Activated T-cell treated with anti-CD3 and anti-CD28 coated beads for 1 hour (primary cell): ENCODE data around the gene AHCYL2.
"Not testable (repeated sequence)": the region's sequence is repeated elsewhere in the genome, so short reads cannot be mapped to it uniquely, and the experiment has no call there.

Experiments
- DNase-seq: peaks from one replicate; pipeline ENCODE4 v3.0.0-alpha.2; 2020; ENCODE audit warnings: low read depth

The AHCYL2 gene

DNA sequence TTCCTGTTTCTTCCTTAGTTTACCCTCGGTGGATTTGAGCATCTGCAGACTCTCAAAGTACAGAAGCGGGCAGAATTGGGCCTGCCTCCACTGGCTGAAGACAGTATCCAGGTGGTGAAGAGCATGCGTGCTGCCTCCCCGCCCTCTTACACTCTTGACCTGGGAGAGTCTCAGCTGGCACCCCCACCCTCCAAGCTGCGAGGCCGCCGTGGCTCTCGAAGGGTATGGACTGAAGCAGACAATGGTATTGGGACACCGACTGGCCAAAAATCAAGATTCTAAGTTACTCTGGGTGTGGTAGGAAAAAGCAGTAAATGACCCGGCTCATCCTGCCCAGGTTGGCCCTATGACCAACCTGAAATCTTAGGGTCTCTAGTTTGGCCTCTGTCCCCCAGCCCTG, 231.6 kb downstream of the AHCYL2 start:
- no peak for DNase-seq

DNA sequence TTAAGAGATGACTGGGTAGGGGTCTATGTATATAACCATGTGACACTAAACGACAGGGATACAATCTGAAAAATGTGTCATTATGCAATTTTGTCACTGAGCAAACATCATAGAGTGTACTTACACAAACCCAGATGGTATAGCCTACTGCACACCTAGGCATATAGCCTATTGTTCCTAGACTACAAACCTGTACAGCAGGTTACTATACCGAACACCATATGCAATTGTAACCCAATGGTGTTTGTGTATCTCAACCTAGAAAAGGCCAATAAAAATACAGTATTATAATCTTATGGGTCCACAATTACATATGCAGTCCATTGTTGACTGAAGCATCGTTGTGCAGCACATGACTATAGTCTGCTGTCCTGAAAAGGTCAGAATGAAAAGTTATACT, 232.3 kb downstream of the AHCYL2 start:
- DNase-seq = no peak

DNA sequence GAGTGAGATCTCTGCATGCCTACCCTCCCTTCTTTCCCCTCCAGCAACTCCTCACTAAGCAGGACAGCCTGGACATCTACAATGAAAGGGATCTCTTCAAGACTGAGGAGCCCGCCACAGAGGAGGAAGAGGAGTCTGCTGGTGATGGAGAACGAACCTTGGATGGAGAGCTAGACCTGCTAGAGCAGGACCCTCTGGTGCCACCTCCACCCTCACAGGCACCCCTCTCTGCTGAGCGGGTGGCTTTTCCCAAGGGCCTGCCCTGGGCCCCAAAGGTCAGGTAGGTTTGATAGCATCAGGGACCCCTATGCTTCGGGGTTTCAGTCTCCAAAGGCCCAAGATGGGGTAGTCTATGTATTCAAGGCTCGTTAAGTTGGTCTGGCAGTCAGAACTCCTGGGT, 233.3 kb downstream of the AHCYL2 start:
- DNase-seq = no peak

DNA sequence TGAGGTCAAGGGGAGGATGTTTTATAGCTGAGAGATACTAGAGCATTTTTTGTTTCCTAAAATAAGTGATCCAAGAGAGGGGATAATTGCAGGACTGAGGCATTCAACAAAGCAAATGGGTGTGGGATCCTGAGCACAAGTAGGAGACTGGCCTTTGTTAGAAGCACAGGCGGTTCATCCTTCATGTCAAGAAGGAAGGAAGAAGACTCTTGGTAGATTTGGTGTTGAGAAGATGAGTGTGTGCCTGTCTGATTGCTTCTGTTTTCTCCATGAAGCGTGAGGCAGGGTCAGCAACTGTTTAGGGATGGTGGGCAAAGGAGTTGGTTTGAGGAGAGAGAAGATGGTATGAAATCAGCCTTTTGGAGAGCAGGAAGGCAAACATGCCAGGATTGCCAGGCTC, 237.0 kb downstream of the AHCYL2 start:
- no peak for DNase-seq

DNA sequence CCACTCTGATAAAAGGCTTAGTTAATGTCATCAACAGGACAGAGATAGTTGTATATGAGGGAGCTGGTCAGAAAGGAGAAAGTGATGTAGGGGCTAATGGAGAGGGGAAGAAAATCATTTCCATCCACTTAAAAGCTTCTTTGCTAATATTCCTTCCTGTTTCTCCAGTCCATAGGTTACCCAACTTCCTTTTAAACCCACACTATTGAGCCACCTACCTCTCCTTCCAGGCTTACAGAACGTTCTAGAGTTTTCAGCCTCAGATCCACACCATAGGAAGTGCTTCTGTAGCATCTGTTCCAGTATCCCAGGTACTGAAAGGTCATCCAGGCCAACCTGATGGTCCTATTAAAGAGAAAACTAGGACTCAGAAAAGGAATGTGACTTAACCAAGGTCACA, 237.6 kb downstream of the AHCYL2 start:
- DNase-seq = no peak

DNA sequence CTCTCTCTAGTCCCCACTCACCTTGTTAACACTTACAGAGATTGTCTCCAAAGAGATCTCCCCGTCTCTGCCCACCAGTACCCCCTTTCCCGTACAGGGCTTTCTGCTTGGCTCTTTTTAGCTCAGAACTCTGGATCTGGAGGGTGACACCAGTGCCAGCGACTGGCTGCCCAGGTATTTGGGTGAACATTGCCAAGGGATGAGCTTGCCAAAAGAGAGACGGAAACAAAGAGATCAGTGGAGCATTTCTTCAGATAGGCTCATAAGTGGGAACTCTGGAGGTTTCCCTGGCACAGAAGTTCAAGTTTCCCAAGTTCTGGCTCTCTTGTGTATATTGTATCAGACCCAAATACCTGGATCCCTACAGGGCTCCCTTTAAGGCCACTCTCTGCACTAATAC, 239.4 kb downstream of the AHCYL2 start:
- no peak for DNase-seq

DNA sequence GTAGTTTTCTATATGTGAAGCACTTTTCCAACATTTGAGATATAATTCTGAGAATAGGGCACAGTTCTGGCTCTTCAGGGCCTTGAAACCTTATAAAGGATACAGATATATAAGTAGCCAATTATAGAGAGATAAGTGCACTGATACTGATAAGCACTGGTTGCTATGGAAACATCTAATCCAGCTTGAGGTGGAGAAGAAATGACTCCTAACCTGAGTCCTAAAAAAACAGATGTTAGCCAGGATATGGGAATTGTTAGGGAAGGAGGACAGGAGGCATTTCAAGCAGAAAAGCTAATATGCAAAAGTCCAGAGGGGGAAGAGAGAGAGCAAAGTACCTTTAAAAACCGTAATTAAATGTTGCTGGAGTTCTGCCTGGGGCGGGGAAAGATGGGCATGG, 240.2 kb downstream of the AHCYL2 start:
- no peak for DNase-seq

DNA sequence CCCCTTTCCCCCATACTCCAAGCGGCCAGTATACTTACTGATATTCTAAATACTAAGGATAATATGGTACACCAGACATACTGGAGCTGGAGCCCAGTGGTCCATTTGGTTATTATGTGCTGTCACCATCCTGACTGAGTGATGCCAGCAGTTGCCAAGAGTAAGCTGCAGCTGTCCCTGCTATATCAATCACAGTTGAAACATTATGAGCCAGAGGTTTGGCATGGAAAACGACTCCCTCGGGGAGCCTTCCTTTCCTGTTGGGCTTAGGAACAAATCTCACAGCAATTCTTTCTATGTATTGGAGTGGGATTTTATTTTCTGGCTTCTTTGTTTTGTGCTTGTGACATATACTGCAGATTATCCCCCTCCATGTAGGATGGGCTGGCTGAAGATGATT, 242.0 kb downstream of the AHCYL2 start:
- no peak for DNase-seq

DNA sequence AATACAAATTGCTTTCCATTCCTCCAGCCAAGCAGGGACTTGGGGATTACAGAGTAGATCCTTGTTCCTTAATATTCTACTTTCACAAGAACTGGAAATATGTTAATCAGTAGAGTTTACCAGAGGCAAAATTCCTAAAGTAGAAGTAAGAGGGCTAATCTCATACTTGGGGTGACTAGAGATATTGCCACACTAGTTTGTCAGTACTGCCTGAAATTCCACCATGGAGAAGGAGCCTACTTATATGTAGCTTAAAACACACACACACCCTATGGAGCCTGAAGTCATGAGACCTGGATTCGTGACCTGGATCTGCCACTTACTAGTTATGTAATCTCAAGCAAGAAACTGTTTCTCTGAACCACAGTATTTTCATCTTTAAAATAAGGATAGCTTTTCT, 243.3 kb downstream of the AHCYL2 start:
- DNase-seq = no peak

DNA sequence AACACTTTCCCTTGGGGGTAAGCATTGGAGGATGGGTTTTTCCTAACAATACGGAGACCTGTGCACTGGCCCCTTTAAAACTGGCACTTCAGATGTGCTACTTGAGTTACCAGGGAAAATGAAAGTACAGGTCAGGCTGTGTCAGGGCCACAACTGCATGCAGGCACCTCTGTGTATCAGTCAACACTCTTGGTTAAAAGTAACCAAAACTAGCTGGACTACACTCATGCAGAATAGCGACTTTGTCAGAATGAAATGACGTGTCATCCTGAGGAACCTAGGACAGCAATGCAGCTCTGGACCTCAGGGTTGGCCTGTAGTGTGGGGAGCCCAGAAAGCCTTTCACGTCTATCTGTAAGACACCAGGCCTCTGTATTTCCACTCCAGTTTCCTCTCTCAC, 243.7 kb downstream of the AHCYL2 start:
- no peak for DNase-seq

DNA sequence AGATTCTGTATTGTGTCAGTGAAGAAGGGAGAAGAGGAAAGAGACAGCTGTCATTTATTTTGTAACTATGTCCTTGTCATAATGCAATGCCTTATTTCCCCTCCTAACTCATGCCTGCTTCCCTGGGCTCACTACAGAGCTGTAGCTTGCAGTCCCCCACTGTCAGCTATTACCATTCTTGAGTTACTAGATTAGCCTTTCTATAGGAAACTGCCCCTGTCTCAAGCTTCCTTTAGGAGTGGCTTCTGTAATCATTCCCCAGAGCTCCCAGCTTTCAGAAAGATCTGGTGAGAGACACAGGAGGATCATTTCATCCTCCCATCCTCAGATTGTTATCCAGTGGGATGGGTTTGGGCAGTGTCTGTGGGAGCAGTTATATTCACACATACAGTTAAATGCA, 245.1 kb downstream of the AHCYL2 start:
- no peak for DNase-seq

DNA sequence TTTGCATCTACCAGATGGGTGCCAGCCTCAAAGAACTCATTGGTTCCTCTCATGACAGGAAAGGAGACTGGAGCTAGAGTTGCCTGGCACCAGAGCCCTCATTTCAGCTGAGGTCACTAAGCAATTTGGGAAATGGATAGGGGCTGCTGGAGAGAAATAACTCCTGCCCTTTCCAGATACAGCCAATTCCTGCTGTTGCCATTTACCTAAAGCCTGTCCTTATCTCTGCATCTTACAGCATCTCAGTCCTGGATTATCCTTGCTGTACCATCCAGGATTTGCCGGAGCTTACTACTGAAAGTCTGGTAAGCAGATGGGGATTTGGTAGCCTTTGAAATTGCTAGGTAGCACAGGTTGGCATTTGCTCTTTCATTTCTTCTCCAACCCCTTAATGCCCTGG, 245.6 kb downstream of the AHCYL2 start:
- DNase-seq = no peak

DNA sequence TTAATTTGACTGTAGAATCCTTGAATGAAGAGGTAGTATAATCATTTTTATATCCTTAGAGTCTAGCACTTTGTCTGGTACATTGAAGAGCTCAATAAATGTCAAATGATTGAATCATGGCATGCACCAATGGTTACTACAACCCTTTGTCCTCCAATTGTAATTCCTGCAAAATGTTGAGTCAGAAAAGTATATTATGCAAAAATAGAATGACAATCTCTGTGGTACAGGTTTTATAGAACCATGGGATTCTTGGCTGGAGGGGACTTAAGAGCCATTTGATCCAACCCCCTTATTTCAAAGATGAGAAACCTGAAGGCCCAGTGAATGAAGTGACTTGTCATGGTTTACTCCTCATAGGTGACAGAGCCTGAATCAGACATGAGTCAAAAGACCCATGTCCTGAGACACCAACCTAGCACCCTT, 246.6 kb downstream of the AHCYL2 start:
- DNase-seq = no peak

DNA sequence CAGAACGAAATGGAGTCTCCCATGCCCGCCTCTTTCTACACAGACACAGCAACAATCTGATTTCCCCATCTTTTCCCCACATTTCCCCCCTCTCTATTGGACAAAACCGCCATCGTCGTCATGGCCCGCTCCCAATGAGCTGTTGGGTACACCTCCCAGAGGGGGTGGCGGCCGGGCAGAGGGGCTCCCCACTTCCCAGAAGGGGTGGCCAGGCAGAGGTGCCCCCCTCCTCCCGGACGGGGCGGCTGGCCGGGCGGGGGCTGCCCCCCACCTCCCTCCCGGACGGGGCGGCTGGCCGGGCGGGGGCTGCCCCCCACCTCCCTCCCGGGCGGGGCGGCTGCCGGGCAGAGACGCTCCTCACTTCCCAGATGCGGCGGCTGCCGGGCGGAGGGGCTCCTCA, 251.1 kb downstream of the AHCYL2 start:
- DNase-seq = not testable (repeated sequence)

DNA sequence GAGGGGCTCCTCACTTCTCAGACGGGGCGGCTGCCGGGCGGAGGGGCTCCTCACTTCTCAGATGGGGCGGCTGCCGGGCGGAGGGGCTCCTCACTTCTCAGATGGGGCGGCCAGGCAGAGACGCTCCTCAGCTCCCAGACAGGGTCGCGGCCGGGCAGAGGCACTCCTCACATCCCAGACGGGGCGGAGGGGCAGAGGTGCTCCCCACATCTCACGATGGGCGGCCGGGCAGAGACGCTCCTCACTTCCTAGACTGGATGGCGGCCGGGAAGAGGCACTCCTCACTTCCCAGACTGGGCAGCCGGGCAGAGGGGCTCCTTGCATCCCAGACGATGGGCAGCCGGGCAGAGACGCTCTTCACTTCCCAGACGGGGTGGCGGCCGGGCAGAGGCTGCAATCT, 251.6 kb downstream of the AHCYL2 start:
- not testable (repeated sequence) for DNase-seq
